ENCODE results near the gene MUC21.
"Not testable (repeated sequence)": the region's sequence is repeated elsewhere in the genome, so short reads cannot be mapped to it uniquely, and the experiment has no call there.

The MUC21 gene

GRCh38 chr6:31011153-31011552 lies 27.6 kb downstream of the MUC21 start:
- Histone ChIP-seq H3K18ac (ENCODE audit: low read length) (no peak overlapping the region), H3K79me1 (ENCODE audit: low read length) (no peaks in the 10 kb centered on the region), H3K4me1 (ENCODE audit: control insufficient read depth in 1 of 2, insufficient read depth in 2 of 2, low read length in 2 of 2) (peaks cover 3 to 5% of the 10 kb centered on the region in 2 experiments), H2AK5ac (ENCODE audit: low read length) (no peak overlapping the region), H3K79me2 (ENCODE audit: control insufficient read depth, insufficient read depth, low read length, poor library complexity) (no peaks in the 10 kb centered on the region), H3K36me3 (ENCODE audit: control insufficient read depth in 1 of 2, insufficient read depth in 2 of 2, low read length in 2 of 2) (no peaks in the 10 kb centered on the region), H3K4me2 (ENCODE audit: low read length) (no peak overlapping the region), H3K9ac (ENCODE audit: low read length) (no peak overlapping the region), H2BK5ac (ENCODE audit: low read depth, low read length, poor library complexity) (no peak overlapping the region), H4K12ac (ENCODE audit: low read depth, low read length) (no peak overlapping the region), H2AFZ (ENCODE audit: insufficient read depth, low read length, poor library complexity) (no peak overlapping the region), H3K4me3 (ENCODE audit: low read depth, low read length) (no peak overlapping the region), H3K23ac (ENCODE audit: low read length) (no peak overlapping the region), H2BK120ac (ENCODE audit: insufficient read depth, low read length, poor library complexity) (no peak overlapping the region), H3K4ac (ENCODE audit: low read depth, low read length) (no peak overlapping the region), H3K27ac (ENCODE audit: low read depth, low read length) (no peak overlapping the region), H4K91ac (ENCODE audit: low read depth, low read length) (no peak overlapping the region), H3K14ac (ENCODE audit: low read length) (no peak overlapping the region), H3K27me3 (ENCODE audit: insufficient read depth, low read length) (no peaks in the 10 kb centered on the region), H4K8ac (ENCODE audit: low read depth, low read length) (no peak overlapping the region), H3K9me3 (ENCODE audit: insufficient read depth, low read depth, low read length) (no peaks in the 10 kb centered on the region), H2BK12ac (ENCODE audit: low read length) (no peak overlapping the region)
- WGBS (ENCODE audit: extremely low coverage, insufficient coverage, insufficient read length), result no CpG with 5 or more reads among the region's 6 CpGs
- no peak for DNase-seq

GRCh38 chr6:31016659-31017299 lies 33.3 kb downstream of the MUC21 start:
- Histone ChIP-seq H2AK5ac (ENCODE audit: low read length) (no peak overlapping the region), H3K9me3 (ENCODE audit: insufficient read depth, low read depth, low read length) (no peaks in the 10 kb centered on the region), H3K23ac (ENCODE audit: low read length) (no peak overlapping the region), H3K27ac (ENCODE audit: low read depth, low read length) (no peak overlapping the region), H4K12ac (ENCODE audit: low read depth, low read length) (no peak overlapping the region), H3K4me1 (ENCODE audit: control insufficient read depth in 1 of 2, insufficient read depth in 2 of 2, low read length in 2 of 2) (no peaks in the 10 kb centered on the region), H2BK5ac (ENCODE audit: low read depth, low read length, poor library complexity) (no peak overlapping the region), H3K4me3 (ENCODE audit: low read depth, low read length) (no peak overlapping the region), H3K18ac (ENCODE audit: low read length) (no peak overlapping the region), H3K9ac (ENCODE audit: low read length) (no peak overlapping the region), H3K79me2 (ENCODE audit: control insufficient read depth, insufficient read depth, low read length, poor library complexity) (no peaks in the 10 kb centered on the region), H3K14ac (ENCODE audit: low read length) (no peak overlapping the region), H4K91ac (ENCODE audit: low read depth, low read length) (no peak overlapping the region), H3K36me3 (ENCODE audit: control insufficient read depth in 1 of 2, insufficient read depth in 2 of 2, low read length in 2 of 2) (no peaks in the 10 kb centered on the region), H3K27me3 (ENCODE audit: insufficient read depth, low read length) (no peaks in the 10 kb centered on the region), H4K8ac (ENCODE audit: low read depth, low read length) (no peak overlapping the region), H3K4me2 (ENCODE audit: low read length) (no peak overlapping the region), H2AFZ (ENCODE audit: insufficient read depth, low read length, poor library complexity) (no peak overlapping the region), H3K79me1 (ENCODE audit: low read length) (no peaks in the 10 kb centered on the region), H2BK12ac (ENCODE audit: low read length) (no peak overlapping the region), H3K4ac (ENCODE audit: low read depth, low read length) (no peak overlapping the region), H2BK120ac (ENCODE audit: insufficient read depth, low read length, poor library complexity) (no peak overlapping the region)
- no CpG with 5 or more reads among the region's 36 CpGs for WGBS (ENCODE audit: extremely low coverage, insufficient coverage, insufficient read length)
- DNase-seq, result no peak

DNA sequence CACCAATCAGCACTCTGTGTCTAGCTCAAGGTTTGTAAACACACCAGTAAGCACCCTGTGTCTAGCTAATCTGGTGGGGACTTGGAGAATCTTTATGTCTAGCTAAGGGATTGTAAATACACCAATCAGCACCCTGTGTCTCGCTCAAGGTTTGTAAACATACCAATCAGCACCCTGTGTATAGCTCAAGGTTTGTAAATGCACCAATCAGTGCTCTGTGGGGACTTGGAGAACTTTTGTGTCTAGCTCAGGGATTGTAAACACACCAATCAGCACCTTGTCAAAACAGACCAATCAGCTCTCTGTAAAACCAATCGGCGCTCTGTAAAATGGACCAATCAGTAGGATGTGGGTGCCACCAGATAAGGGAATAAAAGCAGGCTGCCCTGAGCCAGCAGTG lies 33.9 kb downstream of the MUC21 start:
- H3K14ac ChIP-seq (ENCODE audit: low read length); H3K18ac ChIP-seq (ENCODE audit: low read length); H3K4me3 ChIP-seq (ENCODE audit: low read depth, low read length); H3K4me2 ChIP-seq (ENCODE audit: low read length); H4K91ac ChIP-seq (ENCODE audit: low read depth, low read length); H2AFZ ChIP-seq (ENCODE audit: insufficient read depth, low read length, poor library complexity); H4K12ac ChIP-seq (ENCODE audit: low read depth, low read length); H2BK120ac ChIP-seq (ENCODE audit: insufficient read depth, low read length, poor library complexity); H4K8ac ChIP-seq (ENCODE audit: low read depth, low read length); DNase-seq; H3K27ac ChIP-seq (ENCODE audit: low read depth, low read length); H3K4me1 ChIP-seq (ENCODE audit: control insufficient read depth in 1 of 2, insufficient read depth in 2 of 2, low read length in 2 of 2); H2BK5ac ChIP-seq (ENCODE audit: low read depth, low read length, poor library complexity); H3K23ac ChIP-seq (ENCODE audit: low read length); H3K4ac ChIP-seq (ENCODE audit: low read depth, low read length); H3K27me3 ChIP-seq (ENCODE audit: insufficient read depth, low read length); H3K79me2 ChIP-seq (ENCODE audit: control insufficient read depth, insufficient read depth, low read length, poor library complexity); H3K36me3 ChIP-seq (ENCODE audit: control insufficient read depth in 1 of 2, insufficient read depth in 2 of 2, low read length in 2 of 2); H3K9ac ChIP-seq (ENCODE audit: low read length); H3K79me1 ChIP-seq (ENCODE audit: low read length); H2BK12ac ChIP-seq (ENCODE audit: low read length); H3K9me3 ChIP-seq (ENCODE audit: insufficient read depth, low read depth, low read length); H2AK5ac ChIP-seq (ENCODE audit: low read length): not testable (repeated sequence)
- no CpG with 5 or more reads among the region's 3 CpGs for WGBS (ENCODE audit: extremely low coverage, insufficient coverage, insufficient read length)

GRCh38 chr6:31020057-31020456 lies 36.5 kb downstream of the MUC21 start:
- no peak overlapping the region for H4K8ac ChIP-seq (ENCODE audit: low read depth, low read length)
- H2BK5ac ChIP-seq (ENCODE audit: low read depth, low read length, poor library complexity), result no peak overlapping the region
- no peaks in the 10 kb centered on the region for H3K79me2 ChIP-seq (ENCODE audit: control insufficient read depth, insufficient read depth, low read length, poor library complexity)
- H3K9ac ChIP-seq (ENCODE audit: low read length), result no peak overlapping the region
- H2BK120ac ChIP-seq (ENCODE audit: insufficient read depth, low read length, poor library complexity), result no peak overlapping the region
- no peak overlapping the region for H3K4me3 ChIP-seq (ENCODE audit: low read depth, low read length)
- no peak overlapping the region for H3K23ac ChIP-seq (ENCODE audit: low read length)
- H3K36me3 ChIP-seq (ENCODE audit: control insufficient read depth in 1 of 2, insufficient read depth in 2 of 2, low read length in 2 of 2), result no peaks in the 10 kb centered on the region
- H2AK5ac ChIP-seq (ENCODE audit: low read length), result no peak overlapping the region
- H3K27ac ChIP-seq (ENCODE audit: low read depth, low read length), result no peak overlapping the region
- no peak for DNase-seq
- no peak overlapping the region for H3K18ac ChIP-seq (ENCODE audit: low read length)
- H3K9me3 ChIP-seq (ENCODE audit: insufficient read depth, low read depth, low read length), result no peaks in the 10 kb centered on the region
- H3K79me1 ChIP-seq (ENCODE audit: low read length), result no peaks in the 10 kb centered on the region
- WGBS (ENCODE audit: extremely low coverage, insufficient coverage, insufficient read length), result no CpG with 5 or more reads among the region's 2 CpGs
- no peaks in the 10 kb centered on the region for H3K27me3 ChIP-seq (ENCODE audit: insufficient read depth, low read length)
- H3K14ac ChIP-seq (ENCODE audit: low read length), result no peak overlapping the region
- H2BK12ac ChIP-seq (ENCODE audit: low read length), result no peak overlapping the region
- H3K4me1 ChIP-seq (ENCODE audit: control insufficient read depth in 1 of 2, insufficient read depth in 2 of 2, low read length in 2 of 2), result no peaks in the 10 kb centered on the region
- H4K91ac ChIP-seq (ENCODE audit: low read depth, low read length), result no peak overlapping the region
- no peak overlapping the region for H4K12ac ChIP-seq (ENCODE audit: low read depth, low read length)
- no peak overlapping the region for H3K4ac ChIP-seq (ENCODE audit: low read depth, low read length)
- H2AFZ ChIP-seq (ENCODE audit: insufficient read depth, low read length, poor library complexity), result no peak overlapping the region
- no peak overlapping the region for H3K4me2 ChIP-seq (ENCODE audit: low read length)
